HuH-7.5 (cell line): ENCODE data around the gene DLG4.

Experiments used
- DNase-seq: peaks from one replicate; pipeline ENCODE4 v3.0.0; 2011; ENCODE audit warnings: low spot score

Gene DLG4

GRCh38 chr17:7219812-7220592 is at the start of gene DLG4, which contains the start of gene ACADVL:
Gene DLG4, minus strand, starts transcription at chr17:7219836.
Gene ACADVL, plus strand, starts transcription at chr17:7219938. Its CDS starts 47 bp downstream, at chr17:7219985.
- peak; percentile 94 for DNase-seq

DNA sequence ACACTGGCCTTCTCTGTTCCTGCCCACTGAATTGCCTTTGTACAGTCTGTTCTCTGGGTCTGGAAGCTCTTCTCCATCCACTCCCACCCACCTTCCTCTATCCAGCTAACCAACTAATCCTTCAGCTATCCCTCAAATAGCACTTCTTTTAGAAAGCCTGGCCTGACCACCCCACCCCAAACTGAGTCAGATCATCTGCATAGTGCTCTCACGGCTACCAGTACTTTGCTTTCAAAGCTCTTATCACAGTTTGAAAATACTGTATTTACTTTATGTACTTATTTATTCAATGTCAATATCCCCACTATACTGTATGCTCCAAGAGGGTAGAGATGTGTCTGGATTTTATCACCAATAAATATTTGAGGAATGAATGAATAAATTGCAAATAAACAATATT is 47.1 kb upstream of the DLG4 start:
- DNase-seq = no peak

GRCh38 chr17:7263801-7264078 is 44.1 kb upstream of the DLG4 start:
- DNase-seq = no peak

DNA sequence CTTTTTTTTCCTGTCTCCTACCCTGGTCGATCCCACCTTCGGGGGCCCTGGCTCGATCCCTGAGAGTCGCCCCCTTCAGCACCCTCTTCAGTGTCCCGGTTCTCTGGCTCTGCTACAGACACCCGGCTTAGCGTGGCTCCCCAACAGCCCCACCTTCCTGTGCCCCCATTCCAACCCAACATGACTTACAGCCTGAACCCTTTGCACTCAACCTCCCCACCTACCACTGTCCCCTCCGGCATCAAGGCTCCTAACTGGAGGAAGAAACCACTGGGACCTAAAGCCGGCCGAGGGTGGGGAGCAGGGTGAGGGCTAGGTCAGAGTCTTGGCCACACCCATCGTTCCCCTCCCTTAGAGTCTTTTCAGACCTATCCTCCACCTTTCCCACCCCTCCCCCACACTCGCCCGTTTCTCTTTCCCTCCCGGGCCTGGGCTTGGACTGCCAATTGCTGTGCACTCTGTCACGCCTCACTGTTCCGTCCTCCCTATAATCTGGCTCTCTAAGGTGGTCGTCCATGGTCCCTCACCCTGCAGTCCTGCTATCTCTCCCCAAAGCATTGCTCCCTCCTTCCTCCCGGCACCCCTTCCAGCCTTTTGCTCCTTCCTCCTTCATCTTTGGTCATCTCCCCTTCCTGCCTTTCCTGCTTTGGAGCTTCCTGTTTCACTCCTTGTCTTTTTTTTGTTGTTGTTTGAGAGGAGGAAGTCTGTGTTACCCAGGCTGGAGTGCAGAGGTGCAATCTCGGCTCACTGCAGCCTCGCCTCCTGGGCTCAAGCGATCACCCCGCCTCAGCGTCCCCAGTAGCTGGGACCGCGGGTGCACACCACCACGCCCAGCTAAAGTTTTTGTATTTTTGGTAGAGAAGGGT is 43.5 kb upstream of the DLG4 start:
- no peak for DNase-seq

GRCh38 chr17:7262192-7262934 is 42.7 kb upstream of the DLG4 start, which contains the start of gene CLDN7:
Gene CLDN7, minus strand, starts transcription at chr17:7262478. Its CDS starts 435 bp downstream, at chr17:7262043.
- no peak for DNase-seq

DNA sequence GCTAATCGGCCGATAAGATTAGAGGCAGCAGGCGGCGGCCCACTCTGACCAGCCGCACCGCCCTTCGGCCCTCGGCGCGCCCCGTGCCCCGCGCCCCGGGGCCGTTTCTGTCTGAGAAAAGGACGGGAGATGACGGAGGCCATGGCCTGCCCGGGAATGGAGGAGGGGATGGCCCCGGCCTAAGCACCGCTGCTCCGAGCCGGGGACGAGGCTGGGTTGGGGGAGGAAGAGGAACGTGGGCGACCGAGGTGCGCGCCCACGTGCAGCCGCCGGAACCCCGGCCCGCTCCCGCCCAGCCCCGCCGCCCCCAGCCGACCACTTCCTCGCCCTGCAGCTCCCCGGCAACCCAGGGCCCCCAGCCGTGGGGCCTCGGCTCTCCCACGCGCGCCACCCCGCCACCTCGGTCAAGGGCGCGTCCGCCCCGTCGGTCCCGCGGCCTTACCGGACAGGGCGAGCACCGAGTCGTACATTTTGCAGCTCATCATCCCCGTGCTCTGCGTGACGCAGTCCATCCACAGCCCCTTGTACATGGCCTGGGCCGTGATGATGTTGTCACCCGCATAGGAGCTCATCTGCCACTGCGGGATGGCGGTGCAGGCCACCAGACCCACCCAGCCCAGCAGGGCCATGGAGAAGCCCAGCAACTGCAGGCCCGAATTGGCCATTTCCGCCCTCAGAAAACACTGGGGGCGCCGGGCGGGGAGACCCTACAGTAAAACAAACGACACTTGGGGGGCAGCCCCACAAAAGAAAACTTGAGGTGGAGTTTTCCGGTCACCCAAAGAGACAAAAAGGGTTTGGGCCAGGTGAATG is 41.9 kb upstream of the DLG4 start:
- no peak for DNase-seq

GRCh38 chr17:7260651-7261378 is 41.2 kb upstream of the DLG4 start:
- no peak for DNase-seq

DNA sequence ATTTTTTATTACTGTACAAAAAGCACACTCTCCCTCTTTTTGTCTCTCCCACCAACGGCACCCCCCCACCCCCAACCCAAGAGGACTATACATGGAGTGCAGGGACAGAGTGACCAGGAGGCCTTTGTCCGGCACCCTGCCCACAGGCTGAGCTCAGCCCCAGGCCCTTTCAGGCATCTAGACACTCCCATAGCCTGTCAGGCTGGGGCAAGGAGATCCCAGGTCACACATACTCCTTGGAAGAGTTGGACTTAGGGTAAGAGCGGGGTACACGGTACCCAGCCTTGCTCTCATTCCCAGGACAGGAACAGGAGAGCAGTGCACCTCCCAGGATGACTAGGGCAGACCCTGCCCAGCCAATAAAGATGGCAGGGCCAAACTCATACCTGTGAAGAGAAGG is 40.5 kb upstream of the DLG4 start:
- DNase-seq = no peak

DNA sequence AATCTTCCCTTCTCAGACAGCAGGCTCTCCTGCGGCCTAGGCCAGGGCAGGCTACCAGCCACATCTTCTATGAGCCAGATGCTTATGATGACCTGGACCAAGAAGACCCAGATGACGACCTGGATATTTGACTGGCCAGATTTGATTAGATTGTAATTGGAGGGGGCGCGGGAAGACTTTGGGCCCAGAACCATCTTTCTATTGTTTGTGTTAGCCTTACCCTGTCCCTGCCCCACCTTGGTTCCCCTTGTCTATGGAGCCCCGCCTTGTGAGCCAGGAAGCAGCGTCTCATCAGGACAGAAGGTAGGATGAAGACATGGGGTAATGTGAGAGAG is 39.9 kb upstream of the DLG4 start:
- no peak for DNase-seq

GRCh38 chr17:7258731-7259554 is 39.3 kb upstream of the DLG4 start:
- peak; percentile 70 for DNase-seq

GRCh38 chr17:7256766-7257456 is 37.3 kb upstream of the DLG4 start:
- no peak for DNase-seq

DNA sequence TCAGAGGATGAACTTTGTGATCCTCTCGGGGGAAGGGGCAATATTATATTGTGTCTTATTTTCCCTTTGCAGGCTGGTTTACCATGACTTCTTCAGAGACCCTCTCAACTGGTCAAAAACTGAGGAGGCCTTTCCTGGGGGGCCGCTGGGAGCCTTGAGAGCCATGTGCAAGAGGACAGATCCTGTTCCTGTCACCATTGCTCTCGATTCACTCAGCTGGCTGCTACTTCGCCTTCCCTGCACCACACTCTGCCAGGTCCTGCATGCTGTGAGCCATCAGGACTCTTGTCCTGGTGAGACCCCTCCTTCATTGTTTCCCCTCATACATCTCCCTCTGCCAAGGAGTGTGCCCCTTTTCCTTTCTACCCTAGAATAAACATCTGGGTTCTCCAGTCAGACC is 34.9 kb upstream of the DLG4 start:
- DNase-seq = no peak

DNA sequence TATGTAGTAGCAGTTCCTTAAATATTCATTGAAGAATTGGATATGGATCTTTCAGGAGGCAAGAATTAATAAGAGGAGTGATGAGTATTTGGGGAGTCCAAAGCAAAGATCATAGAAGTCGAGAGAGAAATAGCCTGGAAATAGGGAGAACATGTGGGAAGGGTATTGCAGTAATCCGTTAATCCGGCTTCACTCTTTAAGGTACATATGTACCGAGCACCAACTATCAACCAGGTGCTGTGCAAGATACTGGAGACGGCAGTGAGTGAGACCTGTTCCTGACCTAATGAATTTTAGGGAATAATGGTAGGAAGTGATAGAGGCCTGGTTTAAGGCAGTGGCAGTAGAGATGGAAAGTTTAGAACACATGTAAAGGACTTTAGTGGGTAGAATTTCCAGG is 33.4 kb upstream of the DLG4 start:
- no peak for DNase-seq

DNA sequence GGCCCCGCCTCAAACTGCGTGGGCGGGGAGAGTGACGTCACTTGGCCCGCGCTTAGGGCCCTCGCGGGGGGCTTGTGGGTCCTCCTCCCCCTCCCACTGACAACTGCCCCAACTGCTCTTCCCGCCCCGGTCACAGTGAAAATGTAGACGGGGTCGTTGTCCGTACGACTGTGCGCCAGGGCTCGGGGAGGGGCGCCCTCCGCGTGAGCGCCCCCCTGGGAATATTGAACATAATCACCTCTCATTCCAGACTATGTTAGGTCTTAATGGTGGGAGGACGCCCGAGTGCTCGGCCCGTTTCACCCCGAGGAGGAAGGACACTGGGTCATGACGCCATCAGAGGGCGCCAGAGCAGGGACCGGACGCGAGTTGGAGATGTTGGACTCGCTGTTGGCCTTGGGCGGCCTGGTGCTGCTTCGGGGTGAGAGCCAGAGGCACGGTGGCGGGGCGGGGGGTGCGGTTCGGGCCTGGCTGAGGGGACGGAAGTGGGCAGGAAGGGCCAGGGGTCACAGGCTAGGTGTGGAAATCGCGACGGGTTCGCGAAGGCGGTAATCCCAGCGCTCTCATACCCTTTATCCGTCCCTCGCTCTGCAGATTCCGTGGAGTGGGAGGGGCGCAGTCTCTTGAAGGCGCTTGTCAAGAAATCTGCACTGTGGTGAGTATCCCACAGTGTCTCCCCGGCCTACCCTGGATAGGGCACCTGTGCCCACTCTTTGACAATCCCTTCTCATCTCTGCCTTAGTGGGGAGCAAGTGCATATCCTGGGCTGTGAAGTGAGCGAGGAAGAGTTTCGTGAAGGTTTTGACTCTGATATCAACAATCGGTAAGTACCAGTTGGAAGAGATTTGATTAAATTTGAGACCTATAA is 32.8 kb upstream of the DLG4 start, which contains the start of gene ELP5:
TSS of gene ELP5 (plus strand) at position 40 of the 868 bp plus-strand sequence. CDS start at position 376, 336 bp downstream.
- peak; percentile 84 for DNase-seq

DNA sequence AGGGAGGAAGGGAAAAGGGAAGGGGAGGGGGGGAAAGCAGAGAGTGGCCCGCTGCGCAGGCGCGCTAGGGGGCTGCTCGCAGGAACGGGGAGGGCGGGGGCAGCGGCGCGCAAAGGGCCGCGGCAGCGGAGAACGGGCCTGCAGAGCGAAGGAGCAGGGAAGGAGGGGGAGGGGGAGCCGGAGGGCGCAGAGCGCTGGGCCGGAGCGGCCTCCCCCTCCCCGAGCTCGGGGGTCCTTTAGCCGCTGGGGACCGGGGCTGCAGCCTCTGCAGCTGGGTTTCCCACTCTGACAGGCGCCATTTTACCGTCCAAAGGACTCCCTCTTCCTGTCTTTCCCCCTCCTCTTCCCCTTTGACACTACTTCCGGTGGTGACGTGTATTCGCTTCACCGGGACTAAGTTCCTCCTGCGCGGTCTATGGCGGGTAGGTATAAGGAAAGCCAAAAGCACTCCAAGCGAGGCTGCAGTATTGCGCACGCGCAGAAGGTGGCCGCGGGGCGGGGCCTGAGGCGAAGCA is 32.1 kb upstream of the DLG4 start, which contains the start of gene CTDNEP1:
TSS of gene CTDNEP1 (minus strand) at position 74 of the 515 bp plus-strand sequence. CDS start 438 bp downstream, outside the sequence.
- peak; percentile 93 for DNase-seq

DNA sequence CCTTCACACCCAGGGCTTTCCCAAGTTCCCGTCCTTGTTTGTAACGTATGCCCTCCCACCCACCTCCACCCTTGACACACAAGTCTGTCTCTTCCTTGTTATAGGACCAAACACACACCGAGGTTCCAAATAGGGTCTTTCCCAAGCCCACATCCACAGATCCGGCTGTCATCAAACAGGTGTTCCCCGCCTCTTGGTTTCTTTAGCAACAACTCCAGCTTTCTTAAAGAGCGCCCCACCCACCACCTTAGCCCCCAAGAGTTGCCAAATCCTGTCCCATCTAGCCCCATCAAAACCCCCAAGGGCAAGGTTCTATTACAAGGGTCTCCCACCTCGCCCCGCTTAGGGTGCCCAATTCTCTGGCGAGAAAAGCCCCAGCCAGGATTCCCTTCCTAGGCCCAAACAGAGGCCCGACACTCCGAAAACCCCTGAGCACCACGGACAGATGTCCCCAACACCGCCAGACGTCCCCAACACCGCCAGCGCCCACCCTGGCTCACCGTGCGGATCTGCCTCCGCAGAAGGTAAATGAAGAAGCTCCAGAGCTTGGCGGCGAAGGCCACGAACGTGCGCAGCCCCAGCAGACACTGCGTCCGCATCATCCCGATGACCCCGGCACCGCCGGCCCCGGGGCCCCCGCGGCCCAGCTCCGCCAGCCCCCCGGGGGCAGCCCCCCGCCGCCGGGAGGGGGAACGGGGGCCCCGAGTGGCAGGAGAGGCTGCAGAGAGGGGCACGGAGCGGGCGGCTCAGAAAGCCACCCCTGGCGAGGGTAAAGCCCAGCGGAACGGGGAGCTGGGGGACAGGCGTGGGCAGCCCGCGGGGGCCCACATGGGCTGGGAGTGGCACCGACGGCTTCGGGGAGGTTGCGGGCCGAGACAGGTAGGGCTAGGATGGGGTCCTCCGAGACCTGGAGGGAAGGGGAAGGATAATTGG is 31.3 kb upstream of the DLG4 start:
- DNase-seq = no peak

DNA sequence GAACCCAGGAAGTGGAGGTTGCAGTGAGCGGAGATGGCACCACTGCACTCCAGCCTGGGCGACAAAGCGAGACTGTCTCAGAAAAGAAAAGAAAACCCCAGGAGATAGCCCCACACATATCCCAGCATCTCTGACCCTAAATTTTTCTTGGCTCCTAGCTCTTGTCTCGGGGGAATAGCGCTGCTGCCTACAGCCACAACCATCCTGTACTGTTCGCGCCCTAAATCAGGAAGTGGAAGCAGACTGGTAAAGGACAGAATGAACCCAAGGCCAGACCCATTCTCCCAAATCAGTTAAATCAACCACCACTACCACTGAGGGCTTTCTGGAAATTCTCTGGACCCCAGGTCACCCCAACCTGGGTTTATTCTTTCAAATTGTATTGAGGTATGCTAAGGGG is 30.2 kb upstream of the DLG4 start:
- DNase-seq = no peak
